HG03135 (cell line): Measurements from ENCODE around the gene NR6A1.
A peak's percentile ranks its signal among the peaks of the same experiment; 100 is the strongest.

Experiments
- ATAC-seq: cut with Tn5 transposase; IDR thresholded peaks from one replicate; pipeline ENCODE4 v1.9.1; 2021; ENCODE audit warnings: mild to moderate bottlenecking, moderate library complexity; ENCODE audit not compliant: unreplicated experiment

NR6A1 gene

GRCh38 chr9:124662561-124662960, 108.5 kb downstream of the NR6A1 start:
- no peak for ATAC-seq

GRCh38 chr9:124661271-124661670, 109.8 kb downstream of the NR6A1 start:
- no peak for ATAC-seq

GRCh38 chr9:124660341-124660801, 110.7 kb downstream of the NR6A1 start:
- ATAC-seq = no peak

GRCh38 chr9:124659099-124659659, 111.9 kb downstream of the NR6A1 start:
- ATAC-seq = peak; percentile 61

GRCh38 chr9:124658165-124659017, 112.7 kb downstream of the NR6A1 start:
- ATAC-seq = peak; percentile 89

GRCh38 chr9:124657516-124657915, 113.6 kb downstream of the NR6A1 start:
- ATAC-seq = no peak

- ATAC-seq = no peak
These were observed 116.7 kb downstream of the NR6A1 start for GRCh38 chr9:124654431-124654830.

- no peak for ATAC-seq
These were observed 118.3 kb downstream of the NR6A1 start for GRCh38 chr9:124652615-124653393.

- no peak for ATAC-seq
These were observed 118.9 kb downstream of the NR6A1 start for GRCh38 chr9:124652203-124652602.

- ATAC-seq = no peak
These were observed 125.8 kb downstream of the NR6A1 start for GRCh38 chr9:124645274-124645673.

- no peak for ATAC-seq
These were observed 131.5 kb downstream of the NR6A1 start for GRCh38 chr9:124639637-124640036.

- ATAC-seq = no peak
These were observed 135.8 kb downstream of the NR6A1 start for GRCh38 chr9:124635285-124635684.

GRCh38 chr9:124632077-124632621, 139.0 kb downstream of the NR6A1 start:
- ATAC-seq = no peak

GRCh38 chr9:124631326-124631725, 139.8 kb downstream of the NR6A1 start:
- ATAC-seq = no peak

GRCh38 chr9:124629600-124629999, 141.5 kb downstream of the NR6A1 start:
- no peak for ATAC-seq

GRCh38 chr9:124628741-124629140, 142.4 kb downstream of the NR6A1 start:
- no peak for ATAC-seq

GRCh38 chr9:124626276-124626675, 144.8 kb downstream of the NR6A1 start:
- ATAC-seq = no peak

GRCh38 chr9:124625087-124625486, 146.0 kb downstream of the NR6A1 start:
- ATAC-seq = no peak

GRCh38 chr9:124624735-124624992, 146.4 kb downstream of the NR6A1 start:
- ATAC-seq = no peak

GRCh38 chr9:124623966-124624734, 147.0 kb downstream of the NR6A1 start:
- ATAC-seq = no peak

- no peak for ATAC-seq
These were observed 148.2 kb downstream of the NR6A1 start for GRCh38 chr9:124622882-124623281.
